PC-3 (cell line): ENCODE data around the gene SELPLG. TPM values are rescaled to one million over a fixed set of nuclear protein-coding genes. Genes with fewer than 3 reads are reported as not detected.

Experiments
- ATAC-seq: fragments of 200-7000 bp; cut with Tn5 transposase; 2 replicates; pipeline ENCODE4 v1.9.1; 2020; ENCODE audit warnings: mild to moderate bottlenecking, moderate library complexity
- BruUV-seq: library from RNA; stranded (reverse); fragments of 400-500 nt; replicated peaks from 2 replicates; lab custom pipeline; 2021; lab: Mats Ljungman, UMichigan
- CTCF ChIA-PET: fragments of 300-600 bp; sonication (Branson Sonifier 250); formaldehyde crosslinking; loops from one replicate; lab custom pipeline; 2022; ENCODE audit warnings: antibody characterized with exemption; lab: Charles Lee
- POLR2A ChIA-PET: fragments of 300-600 bp; sonication (Branson Sonifier 250); formaldehyde crosslinking; loops from one replicate; lab custom pipeline; 2022; ENCODE audit warnings: antibody characterized with exemption; ENCODE audit not compliant: unreplicated experiment; lab: Charles Lee
- DNase-seq: peaks from one replicate; pipeline ENCODE4 v3.0.0-alpha.2; 2015
- H2AFZ ChIP-seq: fragments of 300-600 bp; sonication (generic); 2 replicates; pipeline ENCODE4 v1.6.0; 2016; ENCODE audit warnings: antibody characterized with exemption, low read length
- H3F3A ChIP-seq: fragments of 300-600 bp; sonication (generic); one replicate; pipeline ENCODE4 v1.6.0; 2017; ENCODE audit warnings: antibody characterized with exemption, low read length, control low read depth, mild to moderate bottlenecking; ENCODE audit not compliant: unreplicated experiment
- H3K27ac ChIP-seq: fragments of 300-600 bp; sonication (generic); 2 replicates; pipeline ENCODE4 v1.5.1; 2016; ENCODE audit warnings: mild to moderate bottlenecking, low read length
- H3K27me3 ChIP-seq: fragments of 300-600 bp; sonication (generic); 2 replicates; pipeline ENCODE4 v1.6.1; 2016; ENCODE audit warnings: low read length, mixed read lengths
- H3K36me3 ChIP-seq: fragments of 300-600 bp; sonication (generic); 2 replicates; pipeline ENCODE4 v1.6.1; 2016; ENCODE audit warnings: low read depth, mixed run types, low read length, mixed read lengths
- H3K4me1 ChIP-seq: fragments of 300-600 bp; sonication (generic); 2 replicates; pipeline ENCODE4 v1.5.1; 2016; ENCODE audit warnings: low read length; ENCODE audit not compliant: insufficient read depth
- H3K4me2 ChIP-seq: fragments of 300-600 bp; sonication (generic); 2 replicates; pipeline ENCODE4 v1.6.0; 2016; ENCODE audit warnings: low read length
- H3K4me3 ChIP-seq: fragments of 300-600 bp; sonication (generic); 2 replicates; pipeline ENCODE4 v1.5.1; 2016; ENCODE audit warnings: mild to moderate bottlenecking, low read length, mixed read lengths
- H3K79me2 ChIP-seq: fragments of 300-600 bp; sonication (generic); 2 replicates; pipeline ENCODE4 v1.6.1; 2017; ENCODE audit warnings: low read length, mixed read lengths
- H3K9ac ChIP-seq: fragments of 300-600 bp; sonication (generic); 2 replicates; pipeline ENCODE4 v1.6.0; 2016; ENCODE audit warnings: mild to moderate bottlenecking, low read length
- H3K9me2 ChIP-seq: fragments of 300-600 bp; sonication (generic); replicated peaks from 2 replicates; pipeline ENCODE4 v1.6.1; 2016; ENCODE audit warnings: mixed run types, low read length, mixed read lengths
- H3K9me3 ChIP-seq: fragments of 300-600 bp; sonication (generic); 2 replicates; pipeline ENCODE4 v1.6.1; 2016; ENCODE audit warnings: low read length, mixed read lengths
- H4K20me1 ChIP-seq: fragments of 300-600 bp; sonication (generic); 2 replicates; pipeline ENCODE4 v1.6.1; 2016; ENCODE audit warnings: low read length, mixed read lengths
- CTCF ChIP-seq: fragments of 300-600 bp; sonication (generic); conservative IDR thresholded peaks from 2 replicates; pipeline ENCODE4 v1.5.1; 2017; ENCODE audit warnings: antibody characterized with exemption, low read depth, mild to moderate bottlenecking, low read length
- EZH2 ChIP-seq: fragments of 300-600 bp; sonication (generic); IDR thresholded peaks from one replicate; pipeline ENCODE4 v1.6.1; 2017; ENCODE audit warnings: antibody characterized with exemption, mild to moderate bottlenecking, low read length; ENCODE audit not compliant: unreplicated experiment
- EZH2phosphoT487 ChIP-seq: fragments of 300-600 bp; sonication (generic); IDR thresholded peaks from 2 replicates; pipeline ENCODE4 v1.6.1; 2018; ENCODE audit warnings: mild to moderate bottlenecking, antibody characterized with exemption, low read length, borderline replicate concordance
- intact Hi-C: fragments of 100-400 bp; cut with micrococcal nuclease; formaldehyde crosslinking; loops from 2 replicates; pipeline ENCODE4 v1.9.0; 2023
- total RNA-seq: library from RNA; depleted of rRNA; stranded (reverse); fragments of >200 nt; gene quantifications from 2 replicates; pipeline ENCODE4 v1.2.3, GENCODE V29; 2014

The SELPLG gene
- total RNA-seq, 1 experiment from 2014 or later, result 0.73 TPM

GRCh38 chr12:108629151-108629550 lies 4.5 kb downstream of the SELPLG start:
- peaks cover 45% of the 10 kb centered on the region for H3K4me1 ChIP-seq
- POLR2A ChIA-PET, result interaction anchor here (0.5 kb wide), 1 partner anchor 73 kb away, joined by 3 read pairs; no protein-coding TSS in a partner anchor
- no peaks in the 10 kb centered on the region for H3K9me3 ChIP-seq
- H3K27ac ChIP-seq, result peak overlapping the region; percentile 86
- H3K9me2 ChIP-seq, result no peaks in the 10 kb centered on the region
- H3K27me3 ChIP-seq, result no peaks in the 10 kb centered on the region
- intact Hi-C loops, result no loop called here
- no peaks in the 10 kb centered on the region for H3K79me2 ChIP-seq
- TF ChIP-seq CTCF, result no peak
- no peak for TF ChIP-seq EZH2
- TF ChIP-seq EZH2phosphoT487, result no peak
- no TSS peak for BruUV-seq
- ATAC-seq (no peak), DNase-seq (no peak)
- no peaks in the 10 kb centered on the region for H4K20me1 ChIP-seq
- H2AFZ ChIP-seq, result peak overlapping the region; percentile 68; the same call in 1 of the 2 replicates
- H3K4me2 ChIP-seq, result peak overlapping the region; percentile 72
- H3K36me3 ChIP-seq, result no peaks in the 10 kb centered on the region
- H3F3A ChIP-seq, result peaks cover 5% of the 10 kb centered on the region
- H3K9ac ChIP-seq, result no peak overlapping the region
- no peak overlapping the region for H3K4me3 ChIP-seq
- CTCF ChIA-PET, result no interaction called here

- H4K20me1 ChIP-seq, result no peaks in the 10 kb centered on the region
- no peak for TF ChIP-seq EZH2phosphoT487
- no peak for TF ChIP-seq CTCF
- no peak for TF ChIP-seq EZH2
- no peak overlapping the region for H2AFZ ChIP-seq
- H3K4me3 ChIP-seq, result no peak overlapping the region
- no peaks in the 10 kb centered on the region for H3K27me3 ChIP-seq
- peaks cover 5% of the 10 kb centered on the region for H3F3A ChIP-seq
- POLR2A ChIA-PET, result no interaction called here
- no peak overlapping the region for H3K9ac ChIP-seq
- H3K4me1 ChIP-seq, result peaks cover 45% of the 10 kb centered on the region
- BruUV-seq, result no TSS peak
- no peaks in the 10 kb centered on the region for H3K9me2 ChIP-seq
- intact Hi-C loops, result no loop called here
- CTCF ChIA-PET, result no interaction called here
- no peak for ATAC-seq
- no peak overlapping the region for H3K27ac ChIP-seq
- no peaks in the 10 kb centered on the region for H3K79me2 ChIP-seq
- DNase-seq, result no peak
- H3K9me3 ChIP-seq, result no peaks in the 10 kb centered on the region
- H3K36me3 ChIP-seq, result no peaks in the 10 kb centered on the region
- H3K4me2 ChIP-seq, result no peak overlapping the region
These were observed 6.4 kb downstream of the SELPLG start for GRCh38 chr12:108627134-108627920.

GRCh38 chr12:108625228-108625627 lies 8.5 kb downstream of the SELPLG start:
- no peaks in the 10 kb centered on the region for H3K9me3 ChIP-seq
- H3K27me3 ChIP-seq, result no peaks in the 10 kb centered on the region
- no peak overlapping the region for H3K4me2 ChIP-seq
- POLR2A ChIA-PET, result no interaction called here
- CTCF ChIA-PET, result no interaction called here
- no peaks in the 10 kb centered on the region for H4K20me1 ChIP-seq
- ATAC-seq (no peak), DNase-seq (no peak)
- H3K4me1 ChIP-seq, result peaks cover 25% of the 10 kb centered on the region
- no peaks in the 10 kb centered on the region for H3K9me2 ChIP-seq
- TF ChIP-seq EZH2 (no peak), EZH2phosphoT487 (no peak), CTCF (no peak)
- no peaks in the 10 kb centered on the region for H3F3A ChIP-seq
- H3K4me3 ChIP-seq, result no peak overlapping the region
- H3K36me3 ChIP-seq, result no peaks in the 10 kb centered on the region
- H2AFZ ChIP-seq, result no peak overlapping the region
- no TSS peak for BruUV-seq
- H3K27ac ChIP-seq, result no peak overlapping the region
- intact Hi-C loops, result no loop called here
- no peaks in the 10 kb centered on the region for H3K79me2 ChIP-seq
- H3K9ac ChIP-seq, result no peak overlapping the region
